Measurements from ENCODE around the gene DPP8. TPM values are rescaled to one million over a fixed set of nuclear protein-coding genes. Genes with fewer than 3 reads are reported as not detected.
A peak's percentile ranks its signal among the peaks of the same experiment; 100 is the strongest.

The DPP8 gene
- total RNA-seq, 2 donors from 2014 or later, result 34.2 to 34.3 TPM

DNA sequence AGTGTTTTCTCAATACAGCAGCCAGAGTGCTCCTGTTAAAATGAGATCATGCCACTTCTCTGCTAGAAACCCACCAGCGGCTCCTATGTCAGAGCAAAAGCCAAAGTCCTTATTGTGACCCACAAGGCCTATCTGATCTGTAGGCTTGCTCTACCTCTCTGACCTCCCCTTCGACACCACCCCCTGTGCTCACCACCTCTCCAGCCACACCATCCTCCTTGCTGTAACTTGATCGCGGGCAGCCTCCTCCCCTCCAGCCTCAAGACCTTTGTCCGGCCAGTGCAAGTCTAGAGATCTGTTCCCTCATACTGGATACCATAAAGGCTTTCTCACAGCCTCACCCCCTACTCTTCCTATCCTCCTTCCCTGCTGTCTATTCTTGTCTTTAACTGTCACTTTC lies 92.8 kb downstream of the DPP8 start:
- no peak overlapping the region for H3K9ac ChIP-seq (ENCODE audit: low read depth in 2 of 2, low read length in 2 of 2)
- TF ChIP-seq, protein P1, sequence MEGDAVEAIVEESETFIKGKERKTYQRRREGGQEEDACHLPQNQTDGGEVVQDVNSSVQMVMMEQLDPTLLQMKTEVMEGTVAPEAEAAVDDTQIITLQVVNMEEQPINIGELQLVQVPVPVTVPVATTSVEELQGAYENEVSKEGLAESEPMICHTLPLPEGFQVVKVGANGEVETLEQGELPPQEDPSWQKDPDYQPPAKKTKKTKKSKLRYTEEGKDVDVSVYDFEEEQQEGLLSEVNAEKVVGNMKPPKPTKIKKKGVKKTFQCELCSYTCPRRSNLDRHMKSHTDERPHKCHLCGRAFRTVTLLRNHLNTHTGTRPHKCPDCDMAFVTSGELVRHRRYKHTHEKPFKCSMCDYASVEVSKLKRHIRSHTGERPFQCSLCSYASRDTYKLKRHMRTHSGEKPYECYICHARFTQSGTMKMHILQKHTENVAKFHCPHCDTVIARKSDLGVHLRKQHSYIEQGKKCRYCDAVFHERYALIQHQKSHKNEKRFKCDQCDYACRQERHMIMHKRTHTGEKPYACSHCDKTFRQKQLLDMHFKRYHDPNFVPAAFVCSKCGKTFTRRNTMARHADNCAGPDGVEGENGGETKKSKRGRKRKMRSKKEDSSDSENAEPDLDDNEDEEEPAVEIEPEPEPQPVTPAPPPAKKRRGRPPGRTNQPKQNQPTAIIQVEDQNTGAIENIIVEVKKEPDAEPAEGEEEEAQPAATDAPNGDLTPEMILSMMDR (IDR thresholded peaks at IDR 0.05), result no peak
- H3K27me3 ChIP-seq, result peaks cover 20% of the 10 kb centered on the region
- no peaks in the 10 kb centered on the region for H3K9me3 ChIP-seq
- intact Hi-C loops (cut with DNase I), result no loop called here
- no peak for DNase-seq
- no peaks in the 10 kb centered on the region for H3K4me1 ChIP-seq
- H3K36me3 ChIP-seq, result no peaks in the 10 kb centered on the region
- no peak overlapping the region for H3K4me3 ChIP-seq
- H3K27ac ChIP-seq, result no peak overlapping the region

DNA sequence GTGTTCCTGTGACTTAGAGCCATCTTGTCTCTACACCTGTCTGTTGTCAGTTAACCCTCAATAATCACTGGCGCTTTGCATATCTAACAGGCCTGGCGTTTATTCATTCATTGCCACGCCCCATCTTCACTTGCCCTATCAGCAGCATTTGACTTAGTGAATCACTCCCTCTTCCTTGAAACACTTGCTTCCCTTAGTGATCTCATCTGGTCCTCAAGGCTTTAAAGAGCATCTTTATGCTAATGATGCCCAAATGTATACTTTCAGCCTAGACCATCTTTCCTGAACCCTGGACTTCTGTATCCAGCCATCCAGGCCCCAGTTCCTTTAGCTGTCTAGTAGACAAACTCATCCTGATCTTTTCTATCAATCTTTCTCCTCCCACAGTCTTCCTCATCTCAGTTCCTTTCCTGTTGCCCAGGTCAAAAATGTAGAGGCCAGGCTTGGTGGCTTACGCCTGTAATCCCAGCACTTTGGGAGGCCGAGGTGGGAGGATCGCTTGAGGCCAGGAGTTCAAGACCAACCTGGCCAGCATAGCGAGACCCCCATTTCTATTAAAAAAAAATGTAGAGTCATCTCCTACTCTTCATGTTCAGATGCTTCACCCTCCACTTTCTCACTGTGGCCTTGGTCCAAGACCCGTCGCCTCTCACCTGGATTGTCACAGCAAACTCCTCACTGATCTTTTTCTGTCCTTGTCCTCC lies 93.4 kb downstream of the DPP8 start:
- intact Hi-C loops (cut with DNase I), result no loop called here
- Histone ChIP-seq H3K36me3 (no peaks in the 10 kb centered on the region), H3K9me3 (no peaks in the 10 kb centered on the region), H3K9ac (ENCODE audit: low read depth in 2 of 2, low read length in 2 of 2) (no peak overlapping the region), H3K4me1 (no peaks in the 10 kb centered on the region), H3K27me3 (peaks cover 20% of the 10 kb centered on the region), H3K4me3 (no peak overlapping the region), H3K27ac (no peak overlapping the region)
- TF ChIP-seq, protein P1 (IDR thresholded peaks at IDR 0.05), result no peak
- DNase-seq, result no peak

DNA sequence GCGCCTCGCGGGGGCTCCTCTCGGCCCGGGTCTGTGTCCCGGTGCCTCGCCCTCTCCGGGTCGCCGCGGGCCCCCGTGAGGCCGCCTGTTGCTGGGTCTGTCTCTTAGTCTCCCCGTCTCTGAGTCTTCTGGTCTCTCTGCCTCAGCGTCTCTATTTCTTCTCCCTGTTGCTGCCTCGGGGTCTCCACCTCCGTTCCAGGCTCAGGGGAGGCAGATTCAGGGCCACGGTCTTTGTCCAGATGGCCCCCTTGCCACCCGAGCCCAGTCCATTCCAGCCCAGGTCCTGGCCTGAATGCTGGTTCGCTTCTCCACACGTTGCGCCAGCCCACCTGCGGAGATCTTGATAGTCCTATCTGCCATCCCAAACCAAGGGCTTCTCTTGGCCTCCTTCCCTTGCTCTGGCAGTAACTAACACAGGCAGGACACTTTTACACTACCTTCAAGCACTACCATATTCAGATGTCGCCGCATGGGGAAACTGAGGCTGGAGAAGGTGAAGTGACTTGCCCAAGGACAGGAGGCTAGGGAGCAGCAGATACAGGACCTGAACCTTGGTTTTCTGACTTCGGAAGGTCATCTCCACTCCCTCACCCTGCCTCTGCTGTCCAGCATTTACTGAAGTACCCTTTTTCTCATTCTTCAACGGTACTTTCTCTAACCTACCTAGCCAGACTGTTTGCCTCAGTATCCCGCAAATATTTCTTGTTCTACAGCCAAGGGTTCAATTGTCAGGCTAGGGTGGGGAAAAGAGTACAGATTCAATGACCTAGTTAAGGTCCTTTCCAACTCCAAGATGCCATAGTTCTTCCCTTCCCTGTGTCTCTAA lies 94.1 kb downstream of the DPP8 start:
- no peaks in the 10 kb centered on the region for H3K9me3 ChIP-seq
- H3K36me3 ChIP-seq, result no peaks in the 10 kb centered on the region
- intact Hi-C loops (cut with DNase I), result no loop called here
- no peak overlapping the region for H3K9ac ChIP-seq (ENCODE audit: low read depth in 2 of 2, low read length in 2 of 2)
- H3K27me3 ChIP-seq, result peaks cover 20% of the 10 kb centered on the region
- no peak overlapping the region for H3K4me3 ChIP-seq
- no peak for DNase-seq
- TF ChIP-seq, protein P1 (IDR thresholded peaks at IDR 0.05), result no peak
- H3K27ac ChIP-seq, result peak overlapping the region; percentile 17
- no peaks in the 10 kb centered on the region for H3K4me1 ChIP-seq

DNA sequence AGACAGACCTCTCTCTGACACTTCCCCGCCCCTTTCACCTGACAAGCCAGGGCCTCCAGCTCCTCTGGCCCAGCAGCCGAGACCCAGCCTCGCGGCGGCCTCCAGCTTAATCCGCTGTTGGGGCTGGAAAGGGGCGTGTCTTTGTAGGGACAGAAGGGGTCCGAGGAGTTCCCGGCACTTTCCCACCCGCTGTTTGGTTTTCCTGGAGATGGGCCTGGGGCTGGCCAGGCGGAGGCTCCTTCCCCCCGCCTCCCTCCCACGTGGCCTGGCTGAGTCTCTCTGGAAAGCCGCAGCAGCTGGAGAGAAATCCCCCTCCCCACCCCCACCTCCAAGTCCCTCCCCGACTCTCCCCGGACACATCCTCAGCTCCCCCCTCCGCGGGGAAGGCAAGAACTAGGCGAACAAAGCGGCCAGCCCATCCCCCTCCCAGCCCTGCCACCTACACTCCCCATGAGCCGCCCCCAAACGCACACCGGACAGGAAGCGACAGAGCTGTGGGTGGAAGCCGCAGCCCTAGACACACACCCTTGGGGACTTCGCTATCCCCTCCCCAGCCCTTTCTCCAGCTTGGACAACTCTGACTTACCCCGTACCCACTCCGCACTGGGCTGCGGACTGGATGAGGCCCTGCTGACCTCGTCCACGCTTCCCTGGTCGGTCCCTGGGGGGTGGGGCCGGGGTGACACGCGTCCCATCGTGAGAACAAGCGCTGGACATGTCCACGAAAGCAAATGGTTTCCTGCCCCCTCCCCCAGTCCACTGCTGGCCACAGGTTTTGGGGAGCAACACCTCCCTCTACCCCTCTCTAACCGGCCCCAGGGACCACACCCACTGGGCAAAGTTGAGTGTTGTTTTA lies 95.9 kb downstream of the DPP8 start:
- Histone ChIP-seq H3K27me3 (peaks cover 20% of the 10 kb centered on the region), H3K36me3 (no peaks in the 10 kb centered on the region), H3K4me3 (peak overlapping the region; percentile 30), H3K27ac (peak overlapping the region; percentile 44), H3K9ac (ENCODE audit: low read depth in 2 of 2, low read length in 2 of 2) (peak overlapping the region; percentile 6 to 18), H3K9me3 (no peaks in the 10 kb centered on the region), H3K4me1 (no peaks in the 10 kb centered on the region)
- TF ChIP-seq, protein P1 (IDR thresholded peaks at IDR 0.05), result no peak
- peak; percentile 53 for DNase-seq
- intact Hi-C loops (cut with DNase I), result no loop called here

DNA sequence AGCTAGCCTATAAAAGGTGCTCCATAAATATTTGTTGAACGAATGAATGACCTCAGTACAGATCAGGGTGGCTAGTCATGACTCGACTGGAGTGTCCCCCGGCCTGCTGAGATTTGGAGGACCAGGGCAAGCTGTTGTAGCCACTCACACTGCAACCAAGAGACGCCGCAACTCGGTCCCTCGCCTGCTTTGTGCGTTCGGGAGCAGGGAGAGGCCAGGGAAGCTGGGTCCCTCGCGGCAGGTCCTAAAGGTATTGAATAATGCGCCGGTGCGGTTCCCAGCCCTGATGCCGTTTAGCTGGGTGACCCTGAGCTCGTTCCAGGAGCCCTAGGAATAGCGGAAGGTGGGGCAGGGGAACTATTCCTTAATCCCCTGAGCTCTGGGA lies 96.5 kb downstream of the DPP8 start:
- peak overlapping the region in 1 of 2 donors; percentile 3 for H3K9ac ChIP-seq (ENCODE audit: low read depth in 2 of 2, low read length in 2 of 2)
- peak overlapping the region; percentile 15 for H3K4me3 ChIP-seq
- H3K27ac ChIP-seq, result peak overlapping the region; percentile 44
- intact Hi-C loops (cut with DNase I), result no loop called here
- H3K9me3 ChIP-seq, result no peaks in the 10 kb centered on the region
- no peak for DNase-seq
- H3K27me3 ChIP-seq, result peaks cover 20% of the 10 kb centered on the region
- TF ChIP-seq, protein P1 (IDR thresholded peaks at IDR 0.05), result no peak
- no peaks in the 10 kb centered on the region for H3K36me3 ChIP-seq
- H3K4me1 ChIP-seq, result no peaks in the 10 kb centered on the region
